GM19043 (cell line): ENCODE measurements around the gene NPHS1.
"Not testable (repeated sequence)": the region's sequence is repeated elsewhere in the genome, so short reads cannot be mapped to it uniquely, and the experiment has no call there.

Source experiments
- ATAC-seq: cut with Tn5 transposase; IDR thresholded peaks from one replicate; pipeline ENCODE4 v1.9.1; 2021; ENCODE audit warnings: low read depth; ENCODE audit not compliant: unreplicated experiment

NPHS1 gene

GRCh38 chr19:35813043-35813890, 39.0 kb downstream of the NPHS1 start:
- no peak for ATAC-seq

- ATAC-seq: no peak
Observed at GRCh38 chr19:35812220-35813042, 39.9 kb downstream of the NPHS1 start, which contains the start of gene PRODH2. PRODH2 (minus strand) TSS chr19:35812845; CDS start chr19:35812805, 40 bp downstream.

- no peak for ATAC-seq
Observed at GRCh38 chr19:35811317-35812219, 40.7 kb downstream of the NPHS1 start.

- ATAC-seq: no peak
Observed at GRCh38 chr19:35807633-35808032, 44.7 kb downstream of the NPHS1 start.

- no peak for ATAC-seq
Observed at GRCh38 chr19:35806597-35806996, 45.7 kb downstream of the NPHS1 start.

GRCh38 chr19:35805526-35806102, 46.7 kb downstream of the NPHS1 start:
- no peak for ATAC-seq

- no peak for ATAC-seq
Observed at GRCh38 chr19:35801828-35802227, 50.5 kb downstream of the NPHS1 start.

GRCh38 chr19:35797663-35798062, 54.6 kb downstream of the NPHS1 start:
- ATAC-seq: no peak

- no peak for ATAC-seq
Observed at GRCh38 chr19:35796645-35797542, 55.4 kb downstream of the NPHS1 start.

- ATAC-seq: not testable (repeated sequence)
Observed at GRCh38 chr19:35795564-35795963, 56.7 kb downstream of the NPHS1 start.

- ATAC-seq: no peak
Observed at GRCh38 chr19:35793381-35794165, 58.7 kb downstream of the NPHS1 start.

- no peak for ATAC-seq
Observed at GRCh38 chr19:35792888-35793287, 59.4 kb downstream of the NPHS1 start.

GRCh38 chr19:35792312-35792711, 60.0 kb downstream of the NPHS1 start:
- no peak for ATAC-seq

GRCh38 chr19:35791814-35792279, 60.5 kb downstream of the NPHS1 start:
- no peak for ATAC-seq

GRCh38 chr19:35790981-35791813, 61.1 kb downstream of the NPHS1 start:
- ATAC-seq: no peak

- ATAC-seq: no peak
Observed at GRCh38 chr19:35789978-35790944, 62.0 kb downstream of the NPHS1 start.
